ENCODE data around the gene PDCL2. TPM values are rescaled to one million over a fixed set of nuclear protein-coding genes. Genes with fewer than 3 reads are reported as not detected.
A peak's percentile ranks its signal among the peaks of the same experiment; 100 is the strongest.

Gene PDCL2
- polyA plus RNA-seq, 4 donors, result not detected

DNA sequence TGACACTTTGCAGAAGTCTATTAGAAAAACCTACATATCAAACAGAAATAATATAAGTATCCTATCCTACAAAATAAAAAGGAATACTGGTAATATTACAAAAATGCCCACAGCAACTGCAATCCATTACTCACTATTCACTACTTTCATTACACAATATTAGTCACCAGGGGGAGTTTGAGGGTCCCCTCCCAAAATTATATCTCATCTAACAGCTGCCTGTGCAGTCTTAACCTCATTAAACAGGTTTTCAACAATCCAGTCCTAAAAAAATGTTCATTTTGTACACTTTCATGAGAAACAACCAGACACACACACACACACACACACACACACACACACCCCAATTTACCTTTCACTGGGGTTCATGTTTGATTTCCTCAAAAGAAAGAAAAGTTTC, 48.2 kb downstream of the PDCL2 start:
- Histone ChIP-seq H3K9me3 (ENCODE audit: control insufficient read depth in 2 of 2, insufficient read depth in 1 of 2, low read depth in 1 of 2, low read length in 1 of 2) (no peaks in the 10 kb centered on the region), H3K36me3 (ENCODE audit: control insufficient read depth in 3 of 3, insufficient read depth in 2 of 3, low read depth in 1 of 3, low read length in 3 of 3) (peaks cover 0 to 3% (median 1%) of the 10 kb centered on the region in 3 donors), H3K27me3 (ENCODE audit: control insufficient read depth in 3 of 3, insufficient read depth in 3 of 3, low read length in 3 of 3) (no peaks in the 10 kb centered on the region), H3K4me1 (ENCODE audit: control insufficient read depth in 3 of 3, insufficient read depth in 2 of 3, low read depth in 1 of 3, low read length in 2 of 3) (peaks cover 0 to 13% (median 1%) of the 10 kb centered on the region in 3 donors), H3K4me3 (ENCODE audit: low read depth in 1 of 3, low read length in 3 of 3) (no peak overlapping the region), H3K27ac (ENCODE audit: low read depth in 1 of 3, low read length in 2 of 3) (no peak overlapping the region)
- FAIRE-seq, result no peak
- no peak for DNase-seq

DNA sequence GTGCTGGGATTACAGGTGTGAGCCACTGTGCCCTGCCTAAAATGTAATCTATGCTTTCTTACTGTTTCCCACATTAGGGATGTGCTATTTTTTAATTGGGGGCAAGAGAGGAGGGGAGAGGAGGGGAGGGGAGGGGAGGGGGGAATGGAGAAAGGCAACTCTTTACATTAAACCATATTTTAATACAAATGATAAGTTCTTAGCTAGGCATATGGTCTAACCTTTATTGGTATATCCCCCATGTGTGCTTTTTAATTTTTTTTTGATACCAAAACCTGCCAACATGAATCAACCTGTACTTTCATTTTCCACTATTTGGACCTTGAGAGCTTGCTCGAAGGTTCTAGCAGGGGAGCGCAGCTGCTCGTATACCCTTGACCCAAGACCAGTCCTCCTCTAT, 51.8 kb downstream of the PDCL2 start:
- 63 to 77% (median 69%) methylated on average over 3 of the region's 3 CpGs for WGBS, 3 donors
- Histone ChIP-seq H3K4me3 (ENCODE audit: low read depth in 1 of 3, low read length in 3 of 3) (no peak overlapping the region), H3K27ac (ENCODE audit: low read depth in 1 of 3, low read length in 2 of 3) (no peak overlapping the region), H3K36me3 (ENCODE audit: control insufficient read depth in 3 of 3, insufficient read depth in 2 of 3, low read depth in 1 of 3, low read length in 3 of 3) (peaks cover 0 to 3% (median 1%) of the 10 kb centered on the region in 3 donors), H3K27me3 (ENCODE audit: control insufficient read depth in 3 of 3, insufficient read depth in 3 of 3, low read length in 3 of 3) (no peaks in the 10 kb centered on the region), H3K4me1 (ENCODE audit: control insufficient read depth in 3 of 3, insufficient read depth in 2 of 3, low read depth in 1 of 3, low read length in 2 of 3) (peaks cover 0 to 7% (median 0%) of the 10 kb centered on the region in 3 donors), H3K9me3 (ENCODE audit: control insufficient read depth in 2 of 2, insufficient read depth in 1 of 2, low read depth in 1 of 2, low read length in 1 of 2) (no peaks in the 10 kb centered on the region)
- FAIRE-seq (no peak), DNase-seq (no peak)

DNA sequence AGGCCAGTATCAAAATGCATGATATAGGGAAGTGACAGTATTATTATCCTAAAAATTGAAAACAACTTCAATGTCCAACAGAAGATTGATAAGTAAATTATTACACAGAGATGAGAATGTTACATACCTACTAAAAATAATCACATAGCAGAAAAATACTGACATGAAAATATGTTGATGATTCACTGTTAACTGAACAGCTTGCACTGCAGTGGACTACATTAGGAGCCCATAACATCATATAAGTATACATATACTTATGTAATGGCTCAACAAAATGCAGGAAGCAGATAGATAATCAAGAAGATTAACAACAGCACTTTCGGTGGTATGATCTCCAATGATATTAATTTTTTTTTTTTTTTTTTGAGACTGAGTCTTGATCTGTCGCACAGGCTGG, 52.4 kb downstream of the PDCL2 start:
- no peak for FAIRE-seq
- peaks cover 0 to 3% (median 1%) of the 10 kb centered on the region in 3 donors for H3K36me3 ChIP-seq (ENCODE audit: control insufficient read depth in 3 of 3, insufficient read depth in 2 of 3, low read depth in 1 of 3, low read length in 3 of 3)
- no peaks in the 10 kb centered on the region for H3K27me3 ChIP-seq (ENCODE audit: control insufficient read depth in 3 of 3, insufficient read depth in 3 of 3, low read length in 3 of 3)
- H3K9me3 ChIP-seq (ENCODE audit: control insufficient read depth in 2 of 2, insufficient read depth in 1 of 2, low read depth in 1 of 2, low read length in 1 of 2), result no peaks in the 10 kb centered on the region
- H3K4me1 ChIP-seq (ENCODE audit: control insufficient read depth in 3 of 3, insufficient read depth in 2 of 3, low read depth in 1 of 3, low read length in 2 of 3), result peaks cover 0 to 7% (median 0%) of the 10 kb centered on the region in 3 donors
- DNase-seq, result no peak
- WGBS, 3 donors, result 65 to 90% (median 90%) methylated on average over 2 of the region's 2 CpGs
- H3K27ac ChIP-seq (ENCODE audit: low read depth in 1 of 3, low read length in 2 of 3), result no peak overlapping the region
- no peak overlapping the region for H3K4me3 ChIP-seq (ENCODE audit: low read depth in 1 of 3, low read length in 3 of 3)

DNA sequence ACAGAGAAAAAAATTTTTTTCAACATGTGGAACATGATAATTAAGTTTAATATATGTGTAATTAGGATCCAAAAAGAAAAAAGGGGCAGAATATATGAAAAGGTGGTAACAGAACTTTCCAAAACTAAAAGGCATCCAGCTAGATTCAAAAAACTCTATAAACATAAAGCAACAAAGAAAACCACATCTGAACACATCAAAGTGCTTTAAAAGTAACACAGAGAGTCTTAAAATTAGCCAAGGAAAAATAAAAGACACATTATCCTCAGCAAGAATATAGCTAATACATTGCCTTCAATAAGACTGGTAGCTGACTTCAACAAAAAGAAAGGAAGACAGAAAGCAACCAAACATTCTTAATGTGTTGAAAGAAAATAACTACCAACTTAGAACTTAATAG, 53.5 kb downstream of the PDCL2 start:
- H3K27ac ChIP-seq (ENCODE audit: low read depth in 1 of 3, low read length in 2 of 3), result no peak overlapping the region
- FAIRE-seq (no peak), DNase-seq (no peak)
- peaks cover 0 to 2% of the 10 kb centered on the region in 2 donors for H3K9me3 ChIP-seq (ENCODE audit: control insufficient read depth in 2 of 2, insufficient read depth in 1 of 2, low read depth in 1 of 2, low read length in 1 of 2)
- no peaks in the 10 kb centered on the region for H3K27me3 ChIP-seq (ENCODE audit: control insufficient read depth in 3 of 3, insufficient read depth in 3 of 3, low read length in 3 of 3)
- no peaks in the 10 kb centered on the region for H3K4me1 ChIP-seq (ENCODE audit: control insufficient read depth in 3 of 3, insufficient read depth in 2 of 3, low read depth in 1 of 3, low read length in 2 of 3)
- H3K4me3 ChIP-seq (ENCODE audit: low read depth in 1 of 3, low read length in 3 of 3), result no peak overlapping the region
- peaks cover 0 to 4% (median 1%) of the 10 kb centered on the region in 3 donors for H3K36me3 ChIP-seq (ENCODE audit: control insufficient read depth in 3 of 3, insufficient read depth in 2 of 3, low read depth in 1 of 3, low read length in 3 of 3)

DNA sequence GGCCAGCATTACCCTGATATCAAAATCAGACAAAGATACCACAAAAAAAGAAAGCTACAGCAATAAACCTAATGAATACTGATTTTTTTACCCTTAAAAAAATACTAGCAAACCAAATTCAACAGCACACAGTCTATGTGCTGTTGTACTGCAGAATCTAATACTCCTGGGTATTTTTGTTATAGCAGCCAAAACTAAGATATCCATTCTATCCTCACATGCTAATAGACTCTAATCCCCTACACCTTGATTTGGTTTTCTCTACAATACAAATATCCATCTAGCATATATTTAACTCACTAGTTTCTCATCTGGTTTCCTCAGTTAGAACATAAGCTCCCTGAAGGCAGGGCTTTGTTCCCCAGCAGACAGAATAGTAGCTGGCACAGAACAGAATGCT, 57.7 kb downstream of the PDCL2 start:
- no peak overlapping the region for H3K4me3 ChIP-seq (ENCODE audit: low read depth in 1 of 3, low read length in 3 of 3)
- H3K36me3 ChIP-seq (ENCODE audit: control insufficient read depth in 3 of 3, insufficient read depth in 2 of 3, low read depth in 1 of 3, low read length in 3 of 3), result peaks cover 0 to 3% (median 0%) of the 10 kb centered on the region in 3 donors
- no peak overlapping the region for H3K27ac ChIP-seq (ENCODE audit: low read depth in 1 of 3, low read length in 2 of 3)
- no peaks in the 10 kb centered on the region for H3K4me1 ChIP-seq (ENCODE audit: control insufficient read depth in 3 of 3, insufficient read depth in 2 of 3, low read depth in 1 of 3, low read length in 2 of 3)
- no peak for DNase-seq
- H3K9me3 ChIP-seq (ENCODE audit: control insufficient read depth in 2 of 2, insufficient read depth in 1 of 2, low read depth in 1 of 2, low read length in 1 of 2), result peaks cover 0 to 15% of the 10 kb centered on the region in 2 donors
- H3K27me3 ChIP-seq (ENCODE audit: control insufficient read depth in 3 of 3, insufficient read depth in 3 of 3, low read length in 3 of 3), result no peaks in the 10 kb centered on the region
- no peak for FAIRE-seq

DNA sequence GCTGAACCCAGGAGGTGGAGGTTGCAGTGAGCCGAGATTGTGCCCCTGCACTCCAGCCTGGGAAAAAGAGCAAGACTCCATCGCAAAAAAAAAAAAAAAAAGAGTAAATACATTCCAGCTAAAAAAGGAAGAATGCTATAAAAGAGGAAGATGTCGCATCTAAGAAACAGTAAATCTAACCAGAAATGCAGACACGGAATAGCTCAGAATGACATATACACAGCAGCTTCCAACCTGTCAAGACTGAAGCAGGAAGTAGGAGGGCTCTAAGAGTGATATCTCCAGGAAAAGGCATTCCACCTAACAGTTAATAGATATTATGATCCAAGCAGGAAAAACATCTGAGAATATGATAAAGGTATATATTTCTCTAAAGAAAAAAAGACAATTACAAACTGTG, 61.4 kb downstream of the PDCL2 start:
- Histone ChIP-seq H3K4me3 (ENCODE audit: low read depth in 1 of 3, low read length in 3 of 3) (no peak overlapping the region), H3K36me3 (ENCODE audit: control insufficient read depth in 3 of 3, insufficient read depth in 2 of 3, low read depth in 1 of 3, low read length in 3 of 3) (peaks cover 0 to 5% (median 0%) of the 10 kb centered on the region in 3 donors), H3K4me1 (ENCODE audit: control insufficient read depth in 3 of 3, insufficient read depth in 2 of 3, low read depth in 1 of 3, low read length in 2 of 3) (no peaks in the 10 kb centered on the region), H3K27ac (ENCODE audit: low read depth in 1 of 3, low read length in 2 of 3) (no peak overlapping the region), H3K27me3 (ENCODE audit: control insufficient read depth in 3 of 3, insufficient read depth in 3 of 3, low read length in 3 of 3) (no peaks in the 10 kb centered on the region), H3K9me3 (ENCODE audit: control insufficient read depth in 2 of 2, insufficient read depth in 1 of 2, low read depth in 1 of 2, low read length in 1 of 2) (peaks cover 0 to 15% of the 10 kb centered on the region in 2 donors)
- no peak for DNase-seq
- 92 to 99% (median 95%) methylated on average over 3 to 4 of the region's 4 CpGs for WGBS, 3 donors
- FAIRE-seq, result no peak

DNA sequence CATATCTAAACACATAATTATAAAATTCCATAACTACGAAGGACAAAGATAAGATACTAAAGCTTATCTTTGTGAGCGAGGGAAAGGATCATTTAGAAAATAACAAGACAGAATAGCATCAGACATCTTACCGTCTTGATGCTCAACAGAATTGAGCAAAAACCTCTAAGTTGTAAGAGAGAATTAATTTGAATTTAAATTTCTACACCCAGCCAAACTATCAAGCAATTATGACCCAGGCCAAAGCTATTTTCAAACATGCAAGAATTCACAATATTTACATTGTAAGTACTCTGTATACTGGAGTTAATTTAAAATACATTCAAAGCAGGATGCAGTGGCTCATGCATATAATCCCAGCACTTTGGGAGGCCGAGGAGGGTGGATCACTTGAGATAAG, 61.9 kb downstream of the PDCL2 start:
- H3K4me3 ChIP-seq (ENCODE audit: low read depth in 1 of 3, low read length in 3 of 3), result no peak overlapping the region
- H3K9me3 ChIP-seq (ENCODE audit: control insufficient read depth in 2 of 2, insufficient read depth in 1 of 2, low read depth in 1 of 2, low read length in 1 of 2), result peaks cover 0 to 15% of the 10 kb centered on the region in 2 donors
- H3K27ac ChIP-seq (ENCODE audit: low read depth in 1 of 3, low read length in 2 of 3), result no peak overlapping the region
- WGBS, 3 donors, result 68 to 89% (median 79%) methylated on average over 4 of the region's 4 CpGs
- H3K27me3 ChIP-seq (ENCODE audit: control insufficient read depth in 3 of 3, insufficient read depth in 3 of 3, low read length in 3 of 3), result no peaks in the 10 kb centered on the region
- no peak for DNase-seq
- H3K4me1 ChIP-seq (ENCODE audit: control insufficient read depth in 3 of 3, insufficient read depth in 2 of 3, low read depth in 1 of 3, low read length in 2 of 3), result no peaks in the 10 kb centered on the region
- no peak for FAIRE-seq
- H3K36me3 ChIP-seq (ENCODE audit: control insufficient read depth in 3 of 3, insufficient read depth in 2 of 3, low read depth in 1 of 3, low read length in 3 of 3), result peaks cover 0 to 5% (median 0%) of the 10 kb centered on the region in 3 donors

DNA sequence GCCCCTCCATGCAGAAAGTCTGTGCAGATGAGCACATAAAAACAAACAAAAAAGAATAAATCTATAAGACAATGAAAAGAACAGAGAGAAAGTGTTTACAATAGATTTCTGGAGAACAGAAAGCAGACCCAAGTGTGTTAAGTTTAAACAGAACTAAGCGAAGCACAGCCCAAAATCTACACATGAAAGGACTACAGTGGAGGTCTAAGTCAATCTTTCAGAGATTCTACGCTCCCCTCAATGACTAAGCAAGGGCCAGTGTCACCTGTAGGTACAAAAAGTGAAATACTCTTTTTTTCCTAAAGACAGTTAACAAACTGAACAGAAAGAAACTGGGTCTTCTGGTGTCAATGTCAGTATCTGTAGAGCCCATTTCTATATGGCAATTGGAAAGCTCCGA, 63.6 kb downstream of the PDCL2 start:
- H3K27ac ChIP-seq (ENCODE audit: low read depth in 1 of 3, low read length in 2 of 3), result no peak overlapping the region
- no peak for FAIRE-seq
- H3K27me3 ChIP-seq (ENCODE audit: control insufficient read depth in 3 of 3, insufficient read depth in 3 of 3, low read length in 3 of 3), result no peaks in the 10 kb centered on the region
- no peak overlapping the region for H3K4me3 ChIP-seq (ENCODE audit: low read depth in 1 of 3, low read length in 3 of 3)
- H3K4me1 ChIP-seq (ENCODE audit: control insufficient read depth in 3 of 3, insufficient read depth in 2 of 3, low read depth in 1 of 3, low read length in 2 of 3), result no peaks in the 10 kb centered on the region
- 93 to 100% (median 94%) methylated on average over 3 of the region's 3 CpGs for WGBS, 3 donors
- H3K9me3 ChIP-seq (ENCODE audit: control insufficient read depth in 2 of 2, insufficient read depth in 1 of 2, low read depth in 1 of 2, low read length in 1 of 2), result peaks cover 0 to 13% of the 10 kb centered on the region in 2 donors
- peaks cover 0 to 4% (median 0%) of the 10 kb centered on the region in 3 donors for H3K36me3 ChIP-seq (ENCODE audit: control insufficient read depth in 3 of 3, insufficient read depth in 2 of 3, low read depth in 1 of 3, low read length in 3 of 3)
- DNase-seq, result no peak

DNA sequence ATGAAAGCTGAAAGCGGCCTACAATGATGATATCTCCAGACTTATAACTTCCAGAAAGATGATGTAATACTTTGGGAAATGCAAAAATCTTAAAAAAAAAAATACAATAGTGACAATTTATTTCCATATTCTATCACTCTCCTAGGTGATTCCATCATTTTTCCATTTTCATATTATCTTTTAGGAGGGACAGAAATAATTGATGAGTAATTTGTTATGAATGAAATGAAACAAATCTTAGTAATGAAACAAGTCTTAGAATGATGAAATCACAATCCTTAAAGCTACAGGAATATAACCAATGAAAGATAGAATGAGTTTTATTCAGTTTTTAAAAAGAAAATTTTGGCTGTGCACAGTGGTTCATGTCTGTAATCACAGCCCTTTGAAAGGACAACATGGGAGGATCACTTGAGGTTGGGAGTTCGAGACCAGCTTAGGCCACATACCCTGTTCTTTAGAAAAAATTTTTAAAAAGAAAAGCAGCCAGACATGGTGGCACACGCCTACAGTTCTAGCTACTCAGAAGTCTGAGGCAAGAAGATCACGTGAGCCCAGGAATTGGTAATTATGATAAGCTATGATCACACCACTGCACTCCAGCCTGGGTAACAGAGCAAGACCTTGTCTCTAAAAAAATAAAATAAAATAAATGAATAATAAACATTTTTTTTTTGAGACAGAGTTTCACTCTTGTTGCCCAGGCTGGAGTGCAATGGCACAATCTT, 67.0 kb downstream of the PDCL2 start:
- FAIRE-seq (peak; percentile 53), DNase-seq (no peak)
- Histone ChIP-seq H3K27ac (ENCODE audit: low read depth in 1 of 3, low read length in 2 of 3) (no peak overlapping the region), H3K27me3 (ENCODE audit: control insufficient read depth in 3 of 3, insufficient read depth in 3 of 3, low read length in 3 of 3) (no peaks in the 10 kb centered on the region), H3K4me3 (ENCODE audit: low read depth in 1 of 3, low read length in 3 of 3) (no peak overlapping the region), H3K36me3 (ENCODE audit: control insufficient read depth in 3 of 3, insufficient read depth in 2 of 3, low read depth in 1 of 3, low read length in 3 of 3) (peaks cover 0 to 2% (median 0%) of the 10 kb centered on the region in 3 donors), H3K9me3 (ENCODE audit: control insufficient read depth in 2 of 2, insufficient read depth in 1 of 2, low read depth in 1 of 2, low read length in 1 of 2) (no peaks in the 10 kb centered on the region), H3K4me1 (ENCODE audit: control insufficient read depth in 3 of 3, insufficient read depth in 2 of 3, low read depth in 1 of 3, low read length in 2 of 3) (no peaks in the 10 kb centered on the region)
- WGBS, 3 donors, result 84 to 95% (median 95%) methylated on average over 4 of the region's 4 CpGs

Measured in small intestine (tissue), 7 donors.